ENCODE measurements around the gene CCND1. TPM values are rescaled to one million over a fixed set of nuclear protein-coding genes. Genes with fewer than 3 reads are reported as not detected.

The CCND1 gene
- total and polyA plus RNA-seq, 3 donors from 2014 or later = 8.8 to 16.4 (median 13.7) TPM

DNA sequence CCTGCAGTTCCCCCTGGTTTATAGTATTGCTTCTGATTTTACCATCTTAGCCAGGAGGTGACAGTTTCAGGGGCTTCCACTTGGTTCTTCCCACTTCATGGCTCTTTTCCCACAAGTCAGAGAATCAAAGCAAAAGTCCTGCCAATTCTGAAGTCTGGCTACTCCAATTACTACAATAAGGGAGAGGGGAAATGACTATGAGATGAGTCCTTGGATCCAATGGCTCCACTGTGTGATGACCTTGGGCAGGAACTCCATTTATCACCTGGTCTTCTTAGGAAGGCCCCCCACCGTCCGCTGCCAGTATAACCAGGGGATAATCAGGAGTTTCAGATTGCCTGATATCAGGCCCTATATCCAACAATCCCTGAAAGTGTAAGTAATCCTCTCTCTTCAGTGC lies 31.6 kb upstream of the CCND1 start:
- Histone ChIP-seq H3K4me1 (no peaks in the 10 kb centered on the region), H3K27ac (no peak overlapping the region), H3K36me3 (ENCODE audit: low read depth, missing control alignments) (no peaks in the 10 kb centered on the region), H3K27me3 (no peaks in the 10 kb centered on the region), H3K4me3 (no peak overlapping the region), H3K9me3 (no peaks in the 10 kb centered on the region)
- 60% methylated on average over 2 of the region's 2 CpGs for WGBS, 2 donors
- DNase-seq = no peak
- intact Hi-C loops (cut with DNase I; ENCODE audit: low total_unique reads) = no loop called here
- TF ChIP-seq POLR2A (IDR thresholded peaks at IDR 0.05) = no peak
- TF ChIP-seq, protein P1, sequence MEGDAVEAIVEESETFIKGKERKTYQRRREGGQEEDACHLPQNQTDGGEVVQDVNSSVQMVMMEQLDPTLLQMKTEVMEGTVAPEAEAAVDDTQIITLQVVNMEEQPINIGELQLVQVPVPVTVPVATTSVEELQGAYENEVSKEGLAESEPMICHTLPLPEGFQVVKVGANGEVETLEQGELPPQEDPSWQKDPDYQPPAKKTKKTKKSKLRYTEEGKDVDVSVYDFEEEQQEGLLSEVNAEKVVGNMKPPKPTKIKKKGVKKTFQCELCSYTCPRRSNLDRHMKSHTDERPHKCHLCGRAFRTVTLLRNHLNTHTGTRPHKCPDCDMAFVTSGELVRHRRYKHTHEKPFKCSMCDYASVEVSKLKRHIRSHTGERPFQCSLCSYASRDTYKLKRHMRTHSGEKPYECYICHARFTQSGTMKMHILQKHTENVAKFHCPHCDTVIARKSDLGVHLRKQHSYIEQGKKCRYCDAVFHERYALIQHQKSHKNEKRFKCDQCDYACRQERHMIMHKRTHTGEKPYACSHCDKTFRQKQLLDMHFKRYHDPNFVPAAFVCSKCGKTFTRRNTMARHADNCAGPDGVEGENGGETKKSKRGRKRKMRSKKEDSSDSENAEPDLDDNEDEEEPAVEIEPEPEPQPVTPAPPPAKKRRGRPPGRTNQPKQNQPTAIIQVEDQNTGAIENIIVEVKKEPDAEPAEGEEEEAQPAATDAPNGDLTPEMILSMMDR (IDR thresholded peaks at IDR 0.05) = no peak

DNA sequence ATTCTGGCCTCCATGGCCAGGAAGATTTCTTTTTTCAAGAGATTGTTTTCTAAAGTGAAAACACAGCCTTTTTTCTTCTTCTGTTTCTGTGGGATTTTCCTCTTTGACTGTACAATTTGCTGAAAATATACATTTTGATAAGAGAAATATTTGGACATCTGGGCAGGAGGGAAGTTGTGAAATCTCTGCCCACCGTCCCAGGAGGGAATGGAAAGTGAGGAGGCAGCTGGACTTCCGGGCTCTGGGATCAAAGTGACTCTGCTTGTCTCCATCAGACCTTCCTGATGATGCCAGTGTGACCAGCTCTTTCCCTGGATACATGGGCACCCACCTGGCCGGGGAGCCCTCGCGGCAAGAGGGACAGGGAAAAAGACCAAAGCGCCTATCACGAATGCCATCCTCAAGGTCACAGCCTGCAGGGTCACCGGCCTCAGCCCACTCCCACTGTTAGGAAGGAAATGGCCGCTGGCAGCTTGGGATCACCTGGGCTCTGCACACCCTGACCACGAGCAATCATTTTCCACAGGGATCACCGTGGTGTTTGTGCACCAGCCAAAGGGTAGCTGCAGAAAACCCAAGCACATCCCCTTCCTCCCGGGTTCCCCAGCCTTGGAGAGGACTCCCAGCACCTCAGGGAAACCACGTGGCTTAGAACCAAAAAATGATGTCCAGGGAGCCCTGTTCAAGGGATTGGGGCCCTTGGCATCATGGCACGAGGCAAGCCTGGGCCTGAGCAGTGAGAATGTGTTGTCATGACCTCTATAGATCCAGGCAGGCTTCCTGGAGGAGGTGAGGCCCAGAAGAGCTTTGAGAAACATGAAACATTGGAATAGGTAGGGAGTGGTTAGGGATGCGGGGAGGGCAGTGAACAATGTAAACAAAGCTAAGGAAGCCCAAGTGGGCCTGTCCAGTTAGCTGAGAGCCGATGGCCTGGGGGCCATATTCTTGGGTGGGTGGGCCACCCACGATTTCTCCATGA lies 29.1 kb upstream of the CCND1 start:
- intact Hi-C loops (cut with DNase I; ENCODE audit: low total_unique reads) = no loop called here
- 68 to 79% methylated on average over 11 to 17 of the region's 17 CpGs for WGBS, 2 donors
- Histone ChIP-seq H3K9me3 (no peaks in the 10 kb centered on the region), H3K4me3 (no peak overlapping the region), H3K4me1 (no peaks in the 10 kb centered on the region), H3K27ac (no peak overlapping the region), H3K27me3 (no peaks in the 10 kb centered on the region), H3K36me3 (ENCODE audit: low read depth, missing control alignments) (no peaks in the 10 kb centered on the region)
- TF ChIP-seq, protein P1 (IDR thresholded peaks at IDR 0.05) = no peak
- TF ChIP-seq POLR2A (IDR thresholded peaks at IDR 0.05) = no peak
- no peak for DNase-seq

DNA sequence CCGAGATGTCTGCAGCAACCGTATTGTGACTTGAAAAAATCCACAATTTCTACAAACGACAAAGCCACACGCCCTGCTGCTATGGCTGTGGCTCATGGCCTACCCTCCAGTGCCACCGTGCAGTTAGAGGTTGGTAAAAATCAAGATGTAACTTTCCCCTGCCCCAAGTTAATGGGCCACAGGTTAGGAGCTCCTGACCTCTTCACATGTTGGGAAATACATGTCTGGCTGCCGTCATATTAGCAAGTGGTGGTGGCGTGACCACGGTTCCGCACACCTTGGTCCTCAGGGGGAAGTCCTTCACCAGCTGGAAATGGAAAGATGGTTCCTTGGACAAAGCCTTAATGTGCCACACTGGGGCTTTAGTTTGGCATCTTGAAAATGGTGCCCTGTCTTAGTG lies 27.4 kb upstream of the CCND1 start:
- Histone ChIP-seq H3K36me3 (ENCODE audit: low read depth, missing control alignments) (no peaks in the 10 kb centered on the region), H3K4me1 (no peaks in the 10 kb centered on the region), H3K4me3 (no peak overlapping the region), H3K27me3 (no peaks in the 10 kb centered on the region), H3K27ac (no peak overlapping the region), H3K9me3 (no peaks in the 10 kb centered on the region)
- TF ChIP-seq POLR2A (IDR thresholded peaks at IDR 0.05) = no peak
- TF ChIP-seq, protein P1 (IDR thresholded peaks at IDR 0.05) = no peak
- intact Hi-C loops (cut with DNase I; ENCODE audit: low total_unique reads) = no loop called here
- 95 to 99% methylated on average over 9 of the region's 9 CpGs for WGBS, 2 donors
- DNase-seq = no peak

DNA sequence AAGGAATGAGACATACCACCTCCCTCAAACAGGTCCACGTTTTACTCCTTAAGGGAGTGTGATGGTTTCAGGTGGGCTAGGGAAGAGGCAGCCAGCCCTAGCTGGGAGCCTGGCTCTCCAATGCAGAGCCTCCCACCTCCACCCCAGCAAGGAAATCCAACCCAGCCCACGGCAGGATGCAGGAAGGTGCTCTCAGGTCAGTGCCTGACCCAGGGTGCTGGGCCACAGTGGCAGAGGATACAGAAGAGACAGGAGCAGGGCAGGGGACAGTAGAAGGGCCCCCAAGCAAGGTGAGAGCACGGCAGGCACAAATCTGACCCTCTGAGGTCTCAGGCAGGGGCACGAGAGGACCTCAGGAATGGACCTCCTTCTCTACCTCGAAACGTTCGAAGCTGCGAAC lies 26.9 kb upstream of the CCND1 start:
- Histone ChIP-seq H3K4me1 (no peaks in the 10 kb centered on the region), H3K4me3 (no peak overlapping the region), H3K27me3 (no peaks in the 10 kb centered on the region), H3K27ac (no peak overlapping the region), H3K36me3 (ENCODE audit: low read depth, missing control alignments) (no peaks in the 10 kb centered on the region), H3K9me3 (no peaks in the 10 kb centered on the region)
- 87 to 92% methylated on average over 8 of the region's 8 CpGs for WGBS, 2 donors
- no peak for DNase-seq
- no peak for TF ChIP-seq POLR2A (IDR thresholded peaks at IDR 0.05)
- TF ChIP-seq, protein P1 (IDR thresholded peaks at IDR 0.05) = no peak
- intact Hi-C loops (cut with DNase I; ENCODE audit: low total_unique reads) = no loop called here
